H1 (cell line): ENCODE results near the gene DENND4A. TPM values are rescaled to one million over a fixed set of nuclear protein-coding genes. Genes with fewer than 3 reads are reported as not detected.

Experiments
- ATF2 ChIP-seq: IDR thresholded peaks from 2 replicates; pipeline ENCODE4 v1.6.1; 2012; ENCODE audit warnings: low read length, inconsistent platforms
- MAX ChIP-seq: IDR thresholded peaks from 2 replicates; pipeline ENCODE4 v1.6.1; 2012; ENCODE audit warnings: inconsistent platforms
- polyA plus RNA-seq, 7 experiments: library from polyadenylated mRNA; depleted of rRNA in 3 of 7; stranded (reverse) in 5 of 7; unstranded in 2 of 7; fragments of >200 nt in 5 of 7; fragments of 200-250 nt in 2 of 7; gene quantifications; 1 replicate in 5 of 7; 2 replicates in 1 of 7; 4 replicates in 1 of 7; pipeline versions ENCODE4 v1.2.1 to v1.2.3, GENCODE V29; 2011 to 2013; ENCODE audit warnings: missing spikeins in 2 of 7, mixed read lengths in 2 of 7
- total RNA-seq: library from RNA; stranded (reverse); fragmentation: NEBNext Ultra II Directional; extraction: Animal tissue kit (Norgen Biotek cat#: 25700); gene quantifications from 2 replicates; pipeline ENCODE4 v1.2.1, GENCODE V29; 2021

DENND4A gene
- total and polyA plus RNA-seq, 2 of the 8 experiments (the other 6 are each of a cell fraction or from before 2014, with no cell fraction given): 1.3 to 4.7 TPM

GRCh38 chr15:65751431-65751830 lies 40.7 kb downstream of the DENND4A start (continued):
- TF ChIP-seq ATF2 (no peak), MAX (no peak)
